ENCODE data around the gene IPO9. TPM values are rescaled to one million over a fixed set of nuclear protein-coding genes. Genes with fewer than 3 reads are reported as not detected.

The IPO9 gene
- total RNA-seq, 6 experiments from 2014 or later, result 10.3 to 21.7 (median 19.1) TPM

DNA sequence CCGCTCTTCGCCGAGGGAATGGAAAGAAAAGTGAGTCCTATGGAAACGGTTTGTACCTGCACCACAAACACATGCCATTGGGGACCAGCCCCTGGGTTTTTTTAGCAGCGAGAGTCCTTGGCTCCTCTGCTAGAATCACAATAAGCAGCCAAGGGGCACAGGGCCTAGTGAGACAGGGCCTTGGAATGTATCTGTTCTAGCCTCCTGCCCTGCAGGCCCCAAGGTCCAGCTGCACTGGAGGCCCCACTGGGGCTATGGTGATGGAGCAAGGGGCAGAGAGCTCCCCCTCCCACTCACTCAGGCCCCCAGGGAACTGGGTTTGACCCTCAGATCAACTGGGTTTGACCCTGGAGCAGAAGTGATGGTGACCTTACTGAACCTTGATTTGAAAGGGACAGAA lies 74.2 kb downstream of the IPO9 start:
- DNase-seq (no peak), ATAC-seq (no peak)
- H3K4me1 ChIP-seq, result peaks cover 0 to 24% (median 0%) of the 10 kb centered on the region in 4 donors
- H3K36me3 ChIP-seq, result no peaks in the 10 kb centered on the region
- intact Hi-C loops (cut with DNase I), result loop anchor here in 1 of 2 donors (10.0 kb wide), 1 partner anchor 222 kb away; the partner anchor contains the start of gene GPR37L1
- H3K9me3 ChIP-seq, result no peaks in the 10 kb centered on the region
- no peaks in the 10 kb centered on the region for H3K27me3 ChIP-seq
- 63% methylated on average over 5 of the region's 5 CpGs for WGBS (ENCODE audit: insufficient coverage, low coverage, low lambda C conversion rate, missing lambda C conversion rate)
- TF ChIP-seq, protein P1, sequence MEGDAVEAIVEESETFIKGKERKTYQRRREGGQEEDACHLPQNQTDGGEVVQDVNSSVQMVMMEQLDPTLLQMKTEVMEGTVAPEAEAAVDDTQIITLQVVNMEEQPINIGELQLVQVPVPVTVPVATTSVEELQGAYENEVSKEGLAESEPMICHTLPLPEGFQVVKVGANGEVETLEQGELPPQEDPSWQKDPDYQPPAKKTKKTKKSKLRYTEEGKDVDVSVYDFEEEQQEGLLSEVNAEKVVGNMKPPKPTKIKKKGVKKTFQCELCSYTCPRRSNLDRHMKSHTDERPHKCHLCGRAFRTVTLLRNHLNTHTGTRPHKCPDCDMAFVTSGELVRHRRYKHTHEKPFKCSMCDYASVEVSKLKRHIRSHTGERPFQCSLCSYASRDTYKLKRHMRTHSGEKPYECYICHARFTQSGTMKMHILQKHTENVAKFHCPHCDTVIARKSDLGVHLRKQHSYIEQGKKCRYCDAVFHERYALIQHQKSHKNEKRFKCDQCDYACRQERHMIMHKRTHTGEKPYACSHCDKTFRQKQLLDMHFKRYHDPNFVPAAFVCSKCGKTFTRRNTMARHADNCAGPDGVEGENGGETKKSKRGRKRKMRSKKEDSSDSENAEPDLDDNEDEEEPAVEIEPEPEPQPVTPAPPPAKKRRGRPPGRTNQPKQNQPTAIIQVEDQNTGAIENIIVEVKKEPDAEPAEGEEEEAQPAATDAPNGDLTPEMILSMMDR (IDR thresholded peaks at IDR 0.05), result no peak
- TF ChIP-seq POLR2A (IDR thresholded peaks at IDR 0.05), result no peak
- no peak overlapping the region for H3K4me3 ChIP-seq
- H3K27ac ChIP-seq, result no peak overlapping the region

DNA sequence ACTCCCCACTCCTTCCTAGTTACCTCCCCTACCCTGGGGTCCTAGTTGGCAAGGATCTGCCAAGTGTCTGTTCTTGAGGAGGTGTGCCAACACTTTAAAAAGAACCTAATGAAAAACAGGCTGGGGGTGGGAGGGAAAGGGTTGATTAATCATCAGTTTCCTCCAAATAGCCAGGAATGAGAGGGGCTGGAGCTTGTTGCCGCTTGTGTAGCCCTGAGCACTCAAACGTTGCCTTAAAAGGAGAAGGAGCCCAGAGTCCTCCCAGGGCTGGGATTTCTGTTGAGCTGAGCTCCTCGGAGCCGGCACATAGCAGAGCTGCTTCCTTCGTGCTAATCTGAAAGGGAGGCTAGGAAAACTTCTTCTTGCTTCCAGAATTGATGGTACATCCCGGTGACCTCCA lies 75.6 kb downstream of the IPO9 start:
- peak in 2 of 4 donors; percentile 7 to 49 for ATAC-seq
- H3K4me1 ChIP-seq, result peaks cover 0 to 19% (median 0%) of the 10 kb centered on the region in 4 donors

DNA sequence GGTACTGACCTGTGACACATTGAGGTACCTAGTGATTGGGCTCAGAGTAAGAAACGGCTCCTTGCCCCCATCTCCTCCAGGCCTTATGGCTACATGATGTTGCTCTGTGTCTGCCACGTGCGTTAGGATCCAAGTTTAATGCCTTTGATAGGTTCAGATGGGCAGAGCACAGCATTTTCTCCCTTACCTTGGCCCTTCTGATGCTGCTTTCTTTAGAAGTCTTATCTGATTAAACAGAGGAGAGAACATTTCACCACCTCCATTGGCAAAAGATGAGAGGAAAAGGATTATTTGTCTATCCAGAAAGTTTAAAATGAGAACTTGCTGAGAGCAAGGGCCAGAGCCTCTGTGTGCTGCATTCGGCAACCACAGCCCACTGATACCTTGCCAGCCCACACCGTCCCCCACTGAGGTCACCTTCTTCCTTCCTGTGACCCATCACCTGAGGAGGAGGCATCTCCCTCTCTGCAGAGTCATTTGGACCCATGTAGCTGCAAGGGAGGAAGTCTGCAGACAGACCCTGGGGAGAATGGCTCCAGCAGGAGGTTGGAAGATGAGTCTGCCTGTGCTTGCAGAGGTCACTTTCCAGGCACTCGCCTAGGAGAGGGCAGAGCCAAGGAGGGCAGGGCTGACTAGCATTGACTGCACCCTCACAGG lies 76.4 kb downstream of the IPO9 start:
- TF ChIP-seq, protein P1 (IDR thresholded peaks at IDR 0.05), result no peak
- TF ChIP-seq POLR2A (IDR thresholded peaks at IDR 0.05), result no peak
- peaks cover 0 to 19% (median 0%) of the 10 kb centered on the region in 4 donors for H3K4me1 ChIP-seq
- peak; percentile 16 to 87 (median 71) for ATAC-seq
- H3K9me3 ChIP-seq, result no peaks in the 10 kb centered on the region
- H3K27me3 ChIP-seq, result no peaks in the 10 kb centered on the region
- intact Hi-C loops (cut with DNase I), result loop anchor here in 1 of 2 donors (10.0 kb wide), 1 partner anchor 219 kb away; the partner anchor contains the start of gene GPR37L1
- peak overlapping the region; percentile 8 to 45 (median 8) for H3K27ac ChIP-seq
- no peaks in the 10 kb centered on the region for H3K36me3 ChIP-seq
- no peak overlapping the region for H3K4me3 ChIP-seq
- peak in 1 of 3 donors; percentile 73 for DNase-seq
- WGBS (ENCODE audit: insufficient coverage, low coverage, low lambda C conversion rate, missing lambda C conversion rate), result 19% methylated on average over 4 of the region's 6 CpGs

More for the DNA sequence above, 75.6 kb downstream of the IPO9 start:
- intact Hi-C loops (cut with DNase I), result loop anchor here in 1 of 2 donors (10.0 kb wide), 1 partner anchor 220 kb away; the partner anchor contains the start of gene GPR37L1
- DNase-seq, result no peak
- Histone ChIP-seq H3K9me3 (no peaks in the 10 kb centered on the region), H3K27me3 (no peaks in the 10 kb centered on the region), H3K27ac (peak overlapping the region in 2 of 3 donors; percentile 15 to 31), H3K36me3 (no peaks in the 10 kb centered on the region), H3K4me3 (no peak overlapping the region)
- no peak for TF ChIP-seq POLR2A (IDR thresholded peaks at IDR 0.05)
- TF ChIP-seq, protein P1 (IDR thresholded peaks at IDR 0.05), result no peak
- WGBS (ENCODE audit: insufficient coverage, low coverage, low lambda C conversion rate, missing lambda C conversion rate), result 73% methylated on average over 6 of the region's 6 CpGs

DNA sequence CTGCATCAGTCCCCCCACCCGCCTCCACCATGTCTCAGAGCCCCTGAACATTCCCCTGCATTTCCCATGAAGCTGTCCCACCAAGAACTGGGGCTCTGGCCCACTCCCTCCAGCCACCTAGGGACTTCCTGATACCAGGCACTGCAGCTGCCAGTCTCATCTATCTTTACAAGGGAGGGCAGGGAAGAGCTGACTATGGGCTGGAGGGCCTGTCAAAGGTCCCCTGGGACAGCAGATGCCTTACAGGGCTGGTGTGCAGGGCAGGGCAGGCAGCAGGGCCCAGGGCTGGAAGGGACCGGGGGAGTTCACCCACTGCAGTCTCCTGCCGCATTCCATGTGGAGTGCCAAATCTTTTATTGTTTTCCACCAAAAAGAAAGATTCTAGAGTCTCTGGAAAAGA lies 77.4 kb downstream of the IPO9 start:
- H3K27ac ChIP-seq, result no peak overlapping the region
- ATAC-seq (no peak), DNase-seq (no peak)
- no CpG with 5 or more reads among the region's 3 CpGs for WGBS (ENCODE audit: insufficient coverage, low coverage, low lambda C conversion rate, missing lambda C conversion rate)
- no peaks in the 10 kb centered on the region for H3K36me3 ChIP-seq
- no peaks in the 10 kb centered on the region for H3K27me3 ChIP-seq
- H3K9me3 ChIP-seq, result no peaks in the 10 kb centered on the region
- no peak overlapping the region for H3K4me3 ChIP-seq
- no peak for TF ChIP-seq POLR2A (IDR thresholded peaks at IDR 0.05)
- TF ChIP-seq, protein P1 (IDR thresholded peaks at IDR 0.05), result no peak
- intact Hi-C loops (cut with DNase I), result loop anchor here in 1 of 2 donors (10.0 kb wide), 1 partner anchor 218 kb away; the partner anchor contains the start of gene GPR37L1
- peaks cover 0 to 19% (median 0%) of the 10 kb centered on the region in 4 donors for H3K4me1 ChIP-seq
